ENCODE data around the gene OOEP. TPM values are rescaled to one million over a fixed set of nuclear protein-coding genes. Genes with fewer than 3 reads are reported as not detected.

The OOEP gene
- total RNA-seq, 1 experiment from 2014 or later, result not detected

- ATAC-seq (no peak), DNase-seq (ENCODE audit: low read depth, low spot score) (no peak)
- BruUV-seq (replicated peaks), result no TSS peak
- Histone ChIP-seq H3K36me3 (ENCODE audit: control insufficient read depth in 1 of 2, insufficient read depth in 2 of 2, low read length in 2 of 2) (no peaks in the 10 kb centered on the region), H2AFZ (ENCODE audit: low read depth, low read length, poor library complexity, severe bottlenecking) (no peak overlapping the region), H3K9ac (ENCODE audit: low read length) (no peak overlapping the region), H3K9me2 (ENCODE audit: insufficient read depth) (no peaks in the 10 kb centered on the region), H3K9me3 (ENCODE audit: control insufficient read depth in 1 of 2, insufficient read depth in 1 of 2, low read depth in 1 of 2, low read length in 2 of 2) (no peaks in the 10 kb centered on the region), H3K4me2 (ENCODE audit: low read length) (no peak overlapping the region), H3K4me3 (replicated peaks in 1 of 2; ENCODE audit: low read depth in 1 of 2, low read length in 2 of 2) (no peak overlapping the region), H3K27ac (ENCODE audit: low read depth, low read length) (no peak overlapping the region), H3K79me2 (ENCODE audit: insufficient read depth, low read length) (no peaks in the 10 kb centered on the region), H4K20me1 (ENCODE audit: insufficient read depth) (no peaks in the 10 kb centered on the region), H3K27me3 (ENCODE audit: insufficient read depth, low read length) (no peaks in the 10 kb centered on the region), H3K4me1 (ENCODE audit: control insufficient read depth in 1 of 2, insufficient read depth in 2 of 2, low read length in 2 of 2) (no peaks in the 10 kb centered on the region)
- ChIA-PET CTCF (no interaction called here), RAD21 (ENCODE audit: low non-redundant PET in 1 of 2, low total read pairs in 2 of 2, uncharacterized antibody in 2 of 2, unreplicated experiment in 2 of 2) (no interaction called here), POLR2A (no interaction called here)
- TF ChIP-seq EGR1 (IDR thresholded peaks at IDR 0.05; ENCODE audit: low read depth), result no peak
- no peak for TF ChIP-seq MAX (IDR thresholded peaks at IDR 0.05)
- no peak for TF ChIP-seq YY1 (IDR thresholded peaks at IDR 0.05; ENCODE audit: extremely low read depth, insufficient replicate concordance, low read depth, low read length)
- TF ChIP-seq SIN3A (IDR thresholded peaks at IDR 0.05; ENCODE audit: low read depth), result no peak
- no peak for TF ChIP-seq ELF1 (IDR thresholded peaks at IDR 0.05; ENCODE audit: borderline replicate concordance, low read depth)
- no peak for TF ChIP-seq CEBPB (IDR thresholded peaks at IDR 0.05; ENCODE audit: low read depth)
- no peak for TF ChIP-seq POLR2AphosphoS5 (IDR thresholded peaks at IDR 0.05; ENCODE audit: low read depth, low read length)
- TF ChIP-seq FOSL1 (IDR thresholded peaks at IDR 0.05; ENCODE audit: low read depth), result no peak
- no peak for TF ChIP-seq ATF3 (IDR thresholded peaks at IDR 0.05)
- no peak for TF ChIP-seq CTCF (IDR thresholded peaks at IDR 0.05 in 2 of 3, conservative IDR thresholded peaks at IDR 0.05 in 1 of 3; ENCODE audit: borderline replicate concordance in 1 of 3, insufficient read depth in 1 of 3, low read depth in 2 of 3, low read length in 2 of 3)
- no peak for TF ChIP-seq EZH2 (IDR thresholded peaks at IDR 0.05)
- no peak for TF ChIP-seq RAD21 (IDR thresholded peaks at IDR 0.05; ENCODE audit: low read depth)
- TF ChIP-seq SRF (IDR thresholded peaks at IDR 0.05; ENCODE audit: low read depth), result no peak
- TF ChIP-seq SP1 (IDR thresholded peaks at IDR 0.05; ENCODE audit: low read depth), result no peak
- TF ChIP-seq ZBTB33 (IDR thresholded peaks at IDR 0.05; ENCODE audit: extremely low read depth, insufficient replicate concordance, low read length), result no peak
- no peak for TF ChIP-seq ZFX (IDR thresholded peaks at IDR 0.05)
- no peak for TF ChIP-seq JUND (IDR thresholded peaks at IDR 0.05)
- no peak for TF ChIP-seq POLR2A (IDR thresholded peaks at IDR 0.05; ENCODE audit: borderline replicate concordance, extremely low read depth, insufficient read depth, insufficient read length)
- TF ChIP-seq REST (IDR thresholded peaks at IDR 0.05; ENCODE audit: low read depth), result no peak
- TF ChIP-seq TCF7L2 (IDR thresholded peaks at IDR 0.05; ENCODE audit: borderline replicate concordance, extremely low read depth, insufficient read depth, insufficient read length), result no peak
- intact Hi-C loops (cut with micrococcal nuclease), result no loop called here
Observed at GRCh38 chr6:73363537-73363875, 6.2 kb downstream of the OOEP start.
